ENCODE data around the gene BBS7. TPM values are rescaled to one million over a fixed set of nuclear protein-coding genes. Genes with fewer than 3 reads are reported as not detected.
A peak's percentile ranks its signal among the peaks of the same experiment; 100 is the strongest.

BBS7 gene
- total RNA-seq, 1 donor from 2014 or later, result 19.2 TPM

- no peak for DNase-seq (ENCODE audit: low read depth, low spot score)
Measured at GRCh38 chr4:121792966-121793365, 77.3 kb downstream of the BBS7 start.

- no peak for DNase-seq (ENCODE audit: low read depth, low spot score)
Measured at GRCh38 chr4:121791481-121791880, 78.8 kb downstream of the BBS7 start.

- no peak for DNase-seq (ENCODE audit: low read depth, low spot score)
Measured at GRCh38 chr4:121790976-121791375, 79.3 kb downstream of the BBS7 start.

GRCh38 chr4:121789960-121790829, 80.1 kb downstream of the BBS7 start:
- DNase-seq (ENCODE audit: low read depth, low spot score), result peak; percentile 57

GRCh38 chr4:121789455-121789854, 80.8 kb downstream of the BBS7 start:
- no peak for DNase-seq (ENCODE audit: low read depth, low spot score)

GRCh38 chr4:121788896-121789295, 81.4 kb downstream of the BBS7 start:
- no peak for DNase-seq (ENCODE audit: low read depth, low spot score)

- no peak for DNase-seq (ENCODE audit: low read depth, low spot score)
Measured at GRCh38 chr4:121786221-121786620, 84.1 kb downstream of the BBS7 start.

- no peak for DNase-seq (ENCODE audit: low read depth, low spot score)
Measured at GRCh38 chr4:121785479-121785878, 84.8 kb downstream of the BBS7 start.

GRCh38 chr4:121784975-121785374, 85.3 kb downstream of the BBS7 start:
- DNase-seq (ENCODE audit: low read depth, low spot score), result peak; percentile 74

- no peak for DNase-seq (ENCODE audit: low read depth, low spot score)
Measured at GRCh38 chr4:121784401-121784800, 85.9 kb downstream of the BBS7 start.

- DNase-seq (ENCODE audit: low read depth, low spot score), result no peak
Measured at GRCh38 chr4:121783210-121783609, 87.1 kb downstream of the BBS7 start.

- DNase-seq (ENCODE audit: low read depth, low spot score), result no peak
Measured at GRCh38 chr4:121778991-121779628, 91.2 kb downstream of the BBS7 start.

GRCh38 chr4:121777625-121778024, 92.6 kb downstream of the BBS7 start:
- no peak for DNase-seq (ENCODE audit: low read depth, low spot score)

- DNase-seq (ENCODE audit: low read depth, low spot score), result no peak
Measured at GRCh38 chr4:121776610-121777401, 93.5 kb downstream of the BBS7 start.

Other genes with a start within 250 kb of the BBS7 start
- 414 and 465 TPM in 2 replicates for gene ANXA5, start 173.5 kb downstream of the BBS7 start, total RNA-seq
- 0.04 and 0.26 TPM in 2 replicates for gene SMIM43, start 105.3 kb downstream of the BBS7 start, total RNA-seq
- gene EXOSC9, start 69.2 kb downstream of the BBS7 start, total RNA-seq, result 42.9 and 43.9 TPM in 2 replicates
- 56.1 and 110 TPM in 2 replicates for gene CCNA2, start 46.6 kb downstream of the BBS7 start, total RNA-seq
- 0.07 and 0.20 TPM in 2 replicates for gene TRPC3, start 81.6 kb upstream of the BBS7 start, total RNA-seq